ENCODE results near the gene HPS1.
"Not testable (repeated sequence)": the region's sequence is repeated elsewhere in the genome, so short reads cannot be mapped to it uniquely, and the experiment has no call there.

The HPS1 gene

GRCh38 chr10:98394851-98395440 lies 51.8 kb downstream of the HPS1 start:
- no peak for DNase-seq (ENCODE audit: low read depth in 2 of 2, low spot score in 1 of 2)

DNA sequence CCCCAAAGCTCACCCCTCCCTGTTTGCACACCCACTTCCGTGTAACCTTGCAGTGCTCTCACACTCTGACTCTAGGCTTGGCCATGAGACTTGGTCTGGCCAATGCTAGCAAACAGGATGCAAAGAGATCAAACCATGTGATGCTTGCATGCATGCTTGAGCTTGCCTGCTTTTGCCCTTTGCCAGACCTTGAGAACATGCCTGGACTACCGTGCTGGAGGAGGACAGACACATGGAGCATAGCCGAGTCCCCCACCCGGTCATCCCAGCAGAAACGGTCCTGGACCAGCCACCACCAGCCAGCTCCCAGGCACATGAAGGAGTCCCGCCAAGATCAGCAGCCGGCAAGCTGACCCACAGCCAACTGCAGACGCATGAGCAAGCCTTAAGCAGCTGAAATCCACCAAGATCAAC lies 55.1 kb downstream of the HPS1 start:
- DNase-seq (ENCODE audit: low read depth in 2 of 2, low spot score in 1 of 2): no peak

- no peak for DNase-seq (ENCODE audit: low read depth in 2 of 2, low spot score in 1 of 2)
These were observed 55.7 kb downstream of the HPS1 start for GRCh38 chr10:98391065-98391464.

DNA sequence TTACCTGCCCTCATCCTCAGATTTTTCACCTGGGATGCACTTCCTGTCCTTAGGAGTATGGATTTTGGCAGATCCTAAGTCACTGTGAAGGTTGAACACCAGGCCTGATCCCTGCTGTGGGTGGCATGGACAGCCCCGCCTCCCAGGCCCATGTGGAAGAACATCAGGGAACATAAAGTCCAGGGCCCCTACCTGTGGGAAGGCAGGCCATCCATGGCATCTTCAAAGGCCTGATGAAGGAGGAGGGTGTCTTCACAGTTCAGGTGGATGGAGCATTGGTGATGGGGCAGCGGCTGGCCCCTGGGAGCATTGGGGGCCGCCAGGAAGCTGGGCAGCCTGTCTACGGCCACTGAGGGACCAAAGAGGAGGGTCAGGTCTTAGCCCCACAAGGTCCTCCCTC lies 56.3 kb downstream of the HPS1 start:
- DNase-seq (ENCODE audit: low read depth in 2 of 2, low spot score in 1 of 2): no peak

GRCh38 chr10:98389398-98389797 lies 57.3 kb downstream of the HPS1 start:
- no peak for DNase-seq (ENCODE audit: low read depth in 2 of 2, low spot score in 1 of 2)

DNA sequence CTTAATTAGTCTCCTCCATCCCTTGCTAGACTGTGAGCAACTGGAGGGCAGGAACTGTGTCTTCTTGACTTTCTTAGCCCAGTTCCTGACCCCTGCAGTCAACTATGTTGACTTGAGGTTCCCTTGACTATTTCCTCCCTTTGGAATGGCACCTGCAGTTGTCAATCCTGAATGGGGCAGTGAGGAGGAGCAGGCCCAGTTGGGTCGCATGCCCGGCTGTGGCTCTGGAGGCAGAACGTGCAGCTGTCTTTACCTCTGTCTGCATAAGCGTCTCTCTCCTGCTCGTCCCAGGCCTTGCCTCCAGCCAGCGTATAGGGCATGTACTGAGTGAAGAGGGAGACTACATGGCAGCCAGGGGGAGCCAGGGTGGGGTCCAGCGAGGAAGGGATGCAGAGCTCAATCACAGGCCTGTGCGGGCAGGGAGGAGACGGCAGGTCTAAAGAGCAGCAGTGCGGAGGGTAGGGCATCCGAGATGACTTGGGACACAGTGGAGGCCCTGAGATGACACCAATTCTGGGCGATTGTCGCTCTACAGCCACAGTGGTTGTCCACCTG lies 58.6 kb downstream of the HPS1 start:
- no peak for DNase-seq (ENCODE audit: low read depth in 2 of 2, low spot score in 1 of 2)

DNA sequence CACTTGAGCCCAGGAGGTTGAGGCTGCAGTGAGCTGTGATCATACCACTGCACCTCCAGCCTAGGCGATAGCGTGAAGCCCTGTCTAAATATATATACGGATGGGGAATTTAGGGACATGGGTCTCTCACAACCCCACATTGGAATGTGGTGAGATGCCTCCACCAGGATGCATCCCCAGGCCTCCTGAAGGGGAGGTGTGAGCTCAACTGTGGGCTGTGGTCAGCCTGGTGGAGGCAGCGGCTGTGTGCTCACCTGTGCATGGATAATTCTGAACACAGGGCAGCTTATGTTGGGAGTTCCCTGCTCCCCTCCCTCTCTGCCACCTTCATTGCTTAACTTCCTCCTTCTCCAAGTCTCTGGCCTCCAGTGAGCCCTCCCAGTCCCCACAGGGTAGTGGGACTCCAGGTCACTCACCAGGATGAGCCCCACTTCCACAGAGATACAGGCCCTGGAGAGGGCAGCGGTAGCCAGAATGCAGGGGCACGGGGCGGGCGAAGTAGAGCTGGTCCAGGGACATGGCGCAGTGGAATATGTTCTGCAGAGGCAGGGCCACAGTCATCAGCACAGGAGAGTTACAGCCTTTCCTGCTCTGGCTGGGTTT lies 62.1 kb downstream of the HPS1 start:
- no peak for DNase-seq (ENCODE audit: low read depth in 2 of 2, low spot score in 1 of 2)

GRCh38 chr10:98383869-98384268 lies 62.9 kb downstream of the HPS1 start:
- DNase-seq (ENCODE audit: low read depth in 2 of 2, low spot score in 1 of 2): no peak

GRCh38 chr10:98383134-98383667 lies 63.5 kb downstream of the HPS1 start:
- not testable (repeated sequence) for DNase-seq (ENCODE audit: low read depth in 2 of 2, low spot score in 1 of 2)

GRCh38 chr10:98382691-98383101 lies 64.0 kb downstream of the HPS1 start:
- no peak for DNase-seq (ENCODE audit: low read depth in 2 of 2, low spot score in 1 of 2)

GRCh38 chr10:98380493-98381339 lies 66.0 kb downstream of the HPS1 start:
- no peak for DNase-seq (ENCODE audit: low read depth in 2 of 2, low spot score in 1 of 2)

DNA sequence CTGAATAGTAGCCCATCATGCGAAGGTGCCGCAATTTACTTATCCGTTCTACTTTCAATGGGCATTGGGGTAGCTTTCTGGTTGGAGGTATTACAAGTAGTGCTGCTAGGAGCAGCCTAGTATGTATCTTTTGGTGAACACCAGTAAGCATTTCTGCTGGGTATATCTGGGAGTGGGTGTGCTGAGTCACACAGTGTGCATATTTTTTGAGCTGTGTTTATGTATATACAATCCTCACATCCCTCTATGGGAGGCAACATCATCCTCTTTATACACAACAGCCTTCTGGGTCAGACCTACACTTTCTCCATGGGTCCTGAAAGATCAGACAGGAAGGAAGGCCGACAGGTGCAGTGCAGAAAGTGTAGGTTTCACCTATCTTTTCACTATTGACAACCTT lies 68.0 kb downstream of the HPS1 start:
- DNase-seq (ENCODE audit: low read depth in 2 of 2, low spot score in 1 of 2): no peak

DNA sequence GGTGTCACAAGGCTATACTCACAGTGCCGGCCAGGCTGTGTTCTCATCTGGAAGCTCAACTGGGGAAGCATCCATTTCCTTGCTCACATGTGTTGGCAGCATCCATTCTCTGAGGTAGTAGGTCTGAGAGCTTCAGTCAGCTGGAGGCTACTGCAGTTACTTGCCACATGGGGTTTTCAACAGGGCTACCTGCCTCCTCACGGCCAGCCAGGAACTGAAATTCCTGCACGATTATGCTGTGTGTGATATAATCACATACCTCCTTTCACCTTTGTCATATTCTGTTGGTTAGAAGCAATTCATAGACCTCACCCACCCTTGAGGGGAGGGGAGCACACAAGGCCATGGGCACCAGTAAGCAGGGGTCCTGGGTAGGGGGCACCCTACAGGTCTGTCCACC lies 69.2 kb downstream of the HPS1 start:
- DNase-seq (ENCODE audit: low read depth in 2 of 2, low spot score in 1 of 2): no peak

DNA sequence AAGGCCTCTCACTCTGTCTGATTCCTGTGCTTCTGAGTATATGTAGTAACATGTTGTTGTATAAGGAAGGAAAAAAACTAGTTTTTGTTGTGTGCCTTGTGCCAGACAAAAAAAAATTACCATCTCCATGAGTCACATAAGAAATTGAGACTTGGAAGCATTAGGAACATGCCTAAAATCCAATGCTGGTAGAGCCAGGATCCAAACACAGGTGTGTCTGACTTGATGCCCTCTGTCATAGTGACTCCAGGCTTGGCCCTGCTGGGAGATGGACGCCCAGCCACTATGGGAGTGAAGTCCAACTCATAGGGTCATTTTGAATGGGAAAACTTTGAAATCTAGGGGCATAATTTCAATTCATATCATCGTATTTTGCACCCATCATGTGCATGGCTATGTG lies 69.7 kb downstream of the HPS1 start:
- DNase-seq (ENCODE audit: low read depth in 2 of 2, low spot score in 1 of 2): no peak

DNA sequence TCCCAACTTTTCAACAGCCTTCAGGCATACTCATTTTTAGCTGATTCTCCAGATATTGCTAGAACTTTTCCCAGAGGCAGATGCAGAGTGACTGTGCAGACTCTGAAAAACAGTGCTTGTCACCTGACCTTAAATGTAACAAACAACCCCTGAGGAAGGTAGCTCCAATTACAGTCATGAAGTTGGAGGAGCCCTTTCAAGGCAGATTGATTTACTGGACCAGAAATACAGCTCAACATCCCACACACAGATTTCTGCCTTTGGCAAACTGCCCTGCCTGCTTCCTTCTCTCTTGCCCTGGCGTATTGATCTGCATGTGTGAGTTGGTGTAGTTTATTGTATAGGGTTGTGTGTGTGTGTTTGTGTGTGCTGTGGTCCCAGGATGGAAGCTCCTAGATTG lies 70.2 kb downstream of the HPS1 start:
- no peak for DNase-seq (ENCODE audit: low read depth in 2 of 2, low spot score in 1 of 2)

DNA sequence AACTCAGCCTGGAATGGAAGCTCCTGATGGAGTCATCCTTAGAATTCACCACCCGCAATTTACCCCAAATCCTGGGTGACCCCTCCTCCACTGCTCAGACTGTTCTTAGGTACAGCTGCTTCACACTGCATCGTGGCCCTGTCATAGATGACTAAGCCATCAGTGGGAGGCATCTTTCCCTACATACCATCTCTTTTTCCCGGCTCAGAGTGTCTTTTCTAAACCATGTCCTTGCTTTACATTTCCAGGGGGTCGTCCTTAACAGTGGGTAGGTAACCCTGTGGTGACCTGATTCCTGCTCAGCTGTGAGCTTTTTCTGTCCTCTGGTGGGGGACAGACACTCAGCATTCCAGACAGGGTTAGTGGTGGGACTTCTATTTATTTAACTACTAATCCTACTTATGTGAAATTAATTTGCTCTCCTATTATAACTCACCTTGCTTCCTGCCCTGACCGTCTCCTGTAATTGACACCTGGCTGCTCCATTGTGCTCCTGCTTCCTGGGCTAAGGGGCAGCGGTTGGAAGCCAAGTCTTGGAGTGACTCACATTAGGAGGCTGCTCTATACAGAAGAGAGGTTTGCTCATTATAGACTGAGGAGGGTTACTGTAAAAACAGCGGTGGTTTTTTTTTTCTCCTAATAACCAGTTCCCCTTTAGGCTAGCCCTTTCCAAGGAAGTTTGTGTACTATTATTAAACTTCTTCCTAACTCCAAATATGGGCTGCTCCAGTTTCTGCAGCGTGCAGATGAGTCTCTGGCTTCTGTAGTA lies 72.3 kb downstream of the HPS1 start:
- no peak for DNase-seq (ENCODE audit: low read depth in 2 of 2, low spot score in 1 of 2)

DNA sequence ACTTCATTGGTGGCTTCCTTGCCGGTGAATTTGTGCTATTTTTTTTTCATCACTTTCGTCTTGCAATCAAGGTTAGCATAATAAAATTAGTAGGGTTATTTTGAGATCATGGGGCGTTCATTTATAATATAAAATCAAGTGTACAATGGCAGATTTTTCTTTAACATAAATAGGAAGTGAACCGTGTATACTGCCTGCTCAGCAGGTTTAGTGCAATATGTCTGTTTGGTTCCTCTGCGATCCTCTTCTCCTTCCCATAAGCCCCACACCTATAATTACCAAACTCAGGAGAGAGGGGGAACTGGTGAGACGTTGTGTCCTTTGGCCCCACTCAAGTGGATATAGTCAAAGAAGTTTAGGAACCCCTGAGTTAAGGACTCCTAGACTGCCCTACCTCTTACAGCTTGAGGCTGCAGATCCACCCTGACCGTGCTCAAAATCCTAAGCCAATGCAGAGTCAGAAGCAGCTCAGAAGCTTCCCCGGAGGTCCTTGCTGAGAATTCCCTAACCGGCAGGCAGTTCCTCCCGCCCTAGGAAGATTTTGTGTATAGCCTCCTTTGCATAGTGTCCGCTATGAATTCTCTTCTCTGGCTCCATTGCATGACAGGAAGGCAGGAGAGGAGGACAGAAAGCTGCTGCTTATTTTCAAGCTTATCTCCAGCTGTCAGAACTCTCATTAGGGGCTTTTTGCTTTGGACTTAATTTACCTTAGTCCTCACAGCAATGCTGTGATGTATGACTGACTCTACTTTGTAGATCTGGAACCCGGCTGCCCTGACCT lies 73.3 kb downstream of the HPS1 start:
- no peak for DNase-seq (ENCODE audit: low read depth in 2 of 2, low spot score in 1 of 2)

DNA sequence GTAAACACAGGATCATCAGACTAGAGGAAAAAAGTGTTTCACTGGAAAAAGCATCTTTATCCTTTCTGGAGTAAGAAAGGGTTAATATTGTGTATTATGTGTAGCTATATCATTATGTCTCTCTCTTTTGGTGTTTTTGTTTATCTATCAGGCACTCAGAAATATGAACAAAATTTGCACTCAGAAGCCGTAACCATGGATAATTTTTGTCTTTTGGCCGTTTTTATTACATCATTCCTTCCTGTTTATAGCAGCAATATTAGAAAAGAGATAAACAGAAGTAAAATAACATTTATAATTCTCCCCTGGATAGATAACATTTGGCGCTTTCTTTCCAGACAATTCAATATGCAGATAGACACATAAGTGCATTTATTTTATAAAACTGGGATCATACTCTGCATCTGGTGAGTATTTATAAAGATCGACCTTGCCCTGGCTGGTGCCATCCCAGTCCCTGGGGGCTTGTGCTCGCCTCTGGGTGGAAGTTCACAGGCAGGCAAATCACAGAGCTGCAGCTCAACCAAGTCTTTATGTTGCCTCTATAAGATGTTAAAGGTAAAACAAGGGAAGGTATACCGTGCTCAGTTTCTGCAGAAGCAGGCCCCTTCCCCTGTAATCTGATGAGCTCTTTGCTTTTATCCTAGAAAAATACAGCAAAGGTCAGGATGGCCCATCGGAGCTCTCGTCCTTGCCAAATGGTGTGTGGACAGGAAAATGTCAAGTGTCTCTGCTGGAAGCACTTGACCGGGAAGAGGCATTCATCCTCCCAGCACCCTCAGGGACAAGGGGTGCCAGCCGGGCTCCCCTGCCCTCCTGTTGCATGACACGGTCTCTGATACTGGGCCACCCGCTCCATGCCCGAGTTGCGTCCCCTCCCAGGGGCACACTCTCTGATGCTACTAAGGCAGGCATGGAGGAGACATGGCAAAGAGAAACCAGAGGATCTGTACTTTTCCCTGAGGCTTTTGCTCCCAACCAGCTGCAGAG lies 75.6 kb downstream of the HPS1 start:
- DNase-seq (ENCODE audit: low read depth in 2 of 2, low spot score in 1 of 2): no peak

- DNase-seq (ENCODE audit: low read depth in 2 of 2, low spot score in 1 of 2): no peak
These were observed 76.9 kb downstream of the HPS1 start for GRCh38 chr10:98369801-98370200.

Measured in stimulated activated CD8-positive, alpha-beta memory T cell treated with anti-CD3 and anti-CD28 coated beads, Interleukin-4, amount 100 ng/mL, for 4 hours (primary cell).